GM18517 (cell line): ENCODE data around the gene FBXO28.
"Not testable (repeated sequence)": the region's sequence is repeated elsewhere in the genome, so short reads cannot be mapped to it uniquely, and the experiment has no call there.

Experiments
- ATAC-seq: cut with Tn5 transposase; IDR thresholded peaks from one replicate; pipeline ENCODE4 v1.9.1; 2021; ENCODE audit warnings: mild to moderate bottlenecking, moderate library complexity; ENCODE audit not compliant: unreplicated experiment

Gene FBXO28

DNA sequence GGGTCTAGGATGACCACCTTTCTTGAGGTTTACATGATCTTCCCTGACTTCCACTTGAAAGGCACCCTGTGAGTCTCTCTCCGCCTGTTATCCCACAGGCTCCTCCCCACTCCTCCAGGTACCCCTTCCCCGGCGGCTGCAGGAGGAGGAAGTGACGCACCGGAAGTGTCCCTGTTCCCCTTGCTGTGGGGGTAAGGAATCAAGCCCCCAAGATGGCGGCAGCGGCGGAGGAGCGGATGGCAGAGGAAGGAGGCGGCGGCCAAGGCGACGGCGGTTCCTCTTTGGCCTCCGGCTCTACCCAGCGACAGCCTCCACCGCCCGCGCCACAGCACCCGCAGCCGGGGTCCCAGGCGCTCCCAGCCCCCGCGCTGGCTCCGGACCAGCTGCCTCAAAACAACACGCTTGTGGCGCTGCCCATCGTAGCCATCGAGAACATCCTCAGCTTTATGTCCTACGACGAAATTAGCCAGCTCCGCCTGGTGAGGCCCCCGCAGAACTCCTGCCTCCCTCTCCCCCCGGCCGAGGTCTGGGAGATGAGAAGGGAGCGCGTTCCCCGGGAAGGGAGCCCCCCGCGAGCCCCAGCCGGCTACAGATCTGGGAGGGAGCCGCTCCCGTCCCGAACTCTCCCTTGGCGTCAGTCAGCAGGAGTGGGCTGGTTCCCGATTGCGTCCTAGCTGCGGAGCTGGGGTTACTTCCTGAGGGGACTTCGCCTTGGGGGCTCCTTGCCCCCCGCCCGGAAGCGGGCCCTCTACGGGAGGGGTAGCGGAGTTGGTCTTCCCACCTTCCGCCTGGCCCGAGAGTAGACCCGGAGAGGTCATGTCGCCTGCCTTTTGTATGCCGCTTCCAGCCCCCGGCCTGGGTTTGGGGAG, at the start of gene FBXO28:
TSS of gene FBXO28 (plus strand) at position 194 of the 869 bp plus-strand sequence. CDS start at position 213, 19 bp downstream.
- ATAC-seq: peak; percentile 91

GRCh38 chr1:224064150-224064549, 49.8 kb upstream of the FBXO28 start:
- ATAC-seq: no peak

DNA sequence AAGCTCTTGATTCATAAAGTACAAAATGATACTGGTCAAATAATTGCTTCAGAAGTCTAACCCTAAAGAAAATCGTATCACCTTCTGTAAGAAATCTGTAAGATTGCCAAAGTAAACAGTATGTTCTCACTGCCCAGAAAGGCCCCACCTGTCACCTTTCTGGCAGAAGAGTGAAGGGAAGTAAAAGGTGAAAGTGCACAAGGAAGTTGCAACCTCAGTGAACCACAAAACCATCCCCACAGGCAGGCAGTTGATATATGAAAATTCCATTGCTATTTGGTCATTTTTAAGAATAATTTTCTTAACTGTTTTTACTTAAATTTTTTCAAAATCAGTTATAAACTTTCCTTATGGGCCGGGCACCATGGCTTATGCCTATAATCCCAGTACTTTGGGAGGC, 48.5 kb upstream of the FBXO28 start:
- no peak for ATAC-seq

DNA sequence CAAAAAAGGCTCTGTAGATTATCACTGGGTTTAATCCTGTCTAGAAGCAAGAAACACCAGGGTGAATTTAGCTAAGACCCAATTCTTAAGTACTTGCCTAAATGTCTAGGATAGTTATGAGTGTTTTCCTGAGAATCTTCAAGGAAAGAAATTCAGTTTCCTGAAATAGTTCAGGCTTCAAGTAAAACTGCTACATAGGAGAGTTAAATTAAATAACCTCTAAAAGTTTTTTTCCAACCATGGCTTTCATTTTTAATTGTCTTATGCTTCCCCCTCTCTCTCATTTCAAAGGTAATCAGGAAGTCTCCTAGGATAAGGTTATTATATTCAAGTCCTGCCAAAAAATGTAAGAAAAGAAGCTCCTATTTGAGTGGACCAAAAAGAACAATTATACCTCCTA, 46.7 kb upstream of the FBXO28 start:
- ATAC-seq: no peak

- ATAC-seq: no peak
Observed at GRCh38 chr1:224067621-224068457, 46.1 kb upstream of the FBXO28 start.

- no peak for ATAC-seq
Observed at GRCh38 chr1:224068458-224069072, 45.3 kb upstream of the FBXO28 start.

GRCh38 chr1:224069138-224069537, 44.8 kb upstream of the FBXO28 start:
- ATAC-seq: no peak

DNA sequence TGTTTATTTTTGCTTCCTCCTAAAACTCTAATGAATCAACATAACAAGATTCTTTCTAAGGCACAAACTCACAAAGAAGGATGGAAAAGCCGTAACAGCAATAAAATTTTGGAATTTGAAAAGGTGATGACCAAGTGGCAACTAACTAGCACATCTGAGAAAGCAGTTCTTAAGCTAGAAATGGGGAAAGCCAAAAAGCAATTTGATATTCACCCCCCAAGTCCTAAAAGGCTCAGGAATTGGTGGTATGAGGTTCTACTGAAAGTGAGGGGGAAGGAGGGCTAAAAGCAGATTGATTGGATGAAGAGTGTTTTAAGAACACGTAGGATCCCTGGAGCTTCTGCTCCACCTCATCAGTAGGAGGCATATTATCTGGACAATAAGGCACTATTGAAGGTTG, 43.4 kb upstream of the FBXO28 start:
- ATAC-seq: no peak

DNA sequence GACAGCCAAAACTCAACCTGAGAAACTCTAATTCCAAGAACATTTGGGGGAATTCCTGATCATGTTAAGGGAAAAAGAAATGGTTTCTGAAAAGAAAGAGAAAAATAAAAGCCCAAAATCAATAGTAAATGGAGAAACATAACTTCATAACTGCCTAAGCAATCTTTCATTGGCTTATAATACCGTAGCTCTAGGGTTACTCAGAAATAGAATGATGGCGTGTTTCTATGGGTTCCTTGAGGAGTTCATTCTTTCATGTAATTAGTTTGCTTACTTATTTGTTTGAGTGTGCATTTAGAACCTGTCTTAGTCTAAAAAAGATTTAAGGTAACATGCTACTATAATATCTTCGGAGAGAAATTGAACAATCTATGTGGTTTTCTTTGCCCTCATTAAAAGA, 37.5 kb upstream of the FBXO28 start:
- ATAC-seq: no peak

DNA sequence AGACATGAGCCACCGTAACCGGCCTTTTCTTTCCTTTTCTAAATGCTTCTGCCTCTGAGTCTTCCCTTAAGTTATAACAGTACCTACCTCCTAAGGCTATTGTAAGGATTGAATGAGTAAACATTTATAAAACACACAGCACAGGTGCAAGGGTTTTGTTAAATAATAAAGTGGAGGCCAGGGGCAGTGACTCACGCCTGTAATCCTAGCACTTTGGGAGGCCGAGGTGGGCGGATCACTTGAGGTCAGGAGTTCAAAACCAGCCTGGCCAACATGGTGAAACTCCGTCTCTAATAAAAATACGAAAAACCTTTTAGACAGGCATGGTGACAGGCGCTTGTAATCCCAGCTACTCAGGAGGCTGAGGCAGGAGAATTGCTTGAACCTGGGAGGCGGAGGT, 34.3 kb upstream of the FBXO28 start:
- not testable (repeated sequence) for ATAC-seq

DNA sequence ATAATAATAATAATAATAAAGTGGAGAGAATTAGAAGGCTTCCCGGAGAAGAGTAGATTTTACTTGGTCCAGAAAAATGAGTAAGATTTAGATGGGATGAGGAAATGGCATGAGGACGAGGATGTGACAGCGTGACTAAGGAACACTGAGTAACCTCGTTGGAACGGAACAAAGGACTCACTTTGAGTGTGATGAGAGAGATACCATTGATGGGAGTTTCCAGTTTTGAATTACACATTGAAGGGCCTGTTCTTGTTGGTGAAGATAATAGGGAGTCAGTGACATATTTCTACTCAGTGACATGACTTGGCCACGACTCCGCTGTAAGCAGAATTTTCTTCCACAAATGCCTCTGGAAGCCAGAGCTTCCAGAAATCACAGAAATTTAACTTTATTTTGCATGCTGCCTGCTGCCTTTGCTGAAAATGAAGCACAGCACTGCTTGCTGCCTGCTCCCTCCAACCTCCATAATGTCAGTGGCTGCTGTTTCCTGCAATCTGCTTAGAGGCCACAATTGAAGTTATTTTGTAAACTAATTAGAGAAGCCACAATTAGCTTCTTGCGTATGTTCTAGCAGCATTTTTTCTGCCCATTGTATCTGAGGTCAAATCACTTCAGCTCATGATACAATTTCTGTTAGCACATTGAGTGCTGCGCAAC, 33.7 kb upstream of the FBXO28 start:
- no peak for ATAC-seq

GRCh38 chr1:224081604-224082003, 32.3 kb upstream of the FBXO28 start:
- no peak for ATAC-seq

- ATAC-seq: no peak
Observed at GRCh38 chr1:224082146-224082545, 31.8 kb upstream of the FBXO28 start.

DNA sequence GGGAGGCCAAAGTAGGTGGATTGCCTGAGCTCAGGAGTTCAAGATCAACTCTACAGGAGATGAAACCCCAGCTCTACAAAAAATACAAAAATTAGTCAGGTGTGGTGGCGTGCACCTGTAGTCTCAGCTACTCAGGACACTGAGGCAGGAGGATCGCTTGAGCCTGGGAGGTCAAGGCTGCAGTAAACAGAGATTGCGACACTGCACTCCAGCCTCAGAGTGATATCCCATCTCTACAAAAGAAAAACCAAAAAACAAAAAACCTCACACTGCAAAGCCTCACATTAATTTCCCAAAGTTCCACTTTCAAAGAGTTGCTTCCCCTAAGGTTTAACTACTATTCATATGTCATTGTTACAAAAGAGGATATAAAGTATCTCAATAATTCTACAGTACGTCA, 29.0 kb upstream of the FBXO28 start:
- ATAC-seq: no peak

DNA sequence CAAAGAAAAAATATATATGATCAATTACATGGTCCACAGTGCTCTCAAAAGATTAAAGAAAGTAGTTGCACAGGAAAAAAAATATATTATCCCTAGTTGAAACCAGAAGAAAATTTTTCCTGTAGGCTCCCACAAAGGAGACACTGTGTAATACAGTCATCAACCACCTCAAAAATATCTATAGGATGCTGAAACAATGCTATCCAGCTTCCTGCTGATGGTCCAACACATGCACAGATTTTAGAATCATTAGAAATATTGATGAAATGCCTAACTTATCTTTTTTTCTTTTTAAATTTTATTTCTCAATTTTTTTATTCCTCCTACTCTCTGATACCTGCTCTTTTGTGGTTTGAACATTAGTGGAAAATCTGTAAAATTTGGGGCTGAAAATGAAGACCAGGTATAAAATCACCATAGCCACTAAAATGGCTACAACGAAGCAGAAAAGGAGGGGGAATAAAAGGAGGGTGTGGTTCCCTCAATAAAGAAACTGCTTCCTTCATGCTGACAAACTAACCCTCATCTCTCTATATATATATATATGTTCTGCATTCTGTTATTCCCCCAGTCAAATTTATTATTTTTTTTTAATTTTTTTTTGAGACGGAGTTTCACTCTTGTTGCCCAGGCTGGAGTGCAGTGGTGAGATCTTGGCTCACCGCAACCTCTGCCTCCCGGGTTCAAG, 28.3 kb upstream of the FBXO28 start:
- ATAC-seq: no peak

- no peak for ATAC-seq
Observed at GRCh38 chr1:224087286-224087794, 26.6 kb upstream of the FBXO28 start.

- no peak for ATAC-seq
Observed at GRCh38 chr1:224089583-224089982, 24.3 kb upstream of the FBXO28 start.

GRCh38 chr1:224090116-224090515, 23.8 kb upstream of the FBXO28 start:
- no peak for ATAC-seq

DNA sequence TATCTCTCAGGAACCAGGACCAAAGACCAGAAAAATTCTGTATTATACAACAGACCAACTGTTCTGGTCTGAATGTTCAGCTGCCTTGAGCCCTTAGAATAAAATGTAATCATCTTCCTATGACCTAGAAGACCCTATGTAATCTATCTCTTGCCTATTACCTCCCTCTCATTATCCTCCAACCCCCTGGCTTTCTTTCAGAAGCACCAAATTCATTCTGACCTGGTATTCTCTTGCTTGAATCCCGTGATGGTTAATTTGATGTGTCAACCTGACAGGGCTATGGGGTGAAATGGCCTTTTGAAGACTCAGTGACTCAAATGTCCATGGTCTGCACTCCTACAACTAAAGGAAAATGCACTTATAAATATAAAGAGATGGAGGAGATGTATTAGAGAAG, 21.8 kb upstream of the FBXO28 start:
- ATAC-seq: no peak

GRCh38 chr1:224092601-224093000, 21.3 kb upstream of the FBXO28 start:
- ATAC-seq: no peak
